ENCODE results near the gene NRARP. TPM values are rescaled to one million over a fixed set of nuclear protein-coding genes. Genes with fewer than 3 reads are reported as not detected.
"Not testable (repeated sequence)": the region's sequence is repeated elsewhere in the genome, so short reads cannot be mapped to it uniquely, and the experiment has no call there.

The NRARP gene
- total RNA-seq, 1 experiment from 2014 or later, result 16.9 TPM

DNA sequence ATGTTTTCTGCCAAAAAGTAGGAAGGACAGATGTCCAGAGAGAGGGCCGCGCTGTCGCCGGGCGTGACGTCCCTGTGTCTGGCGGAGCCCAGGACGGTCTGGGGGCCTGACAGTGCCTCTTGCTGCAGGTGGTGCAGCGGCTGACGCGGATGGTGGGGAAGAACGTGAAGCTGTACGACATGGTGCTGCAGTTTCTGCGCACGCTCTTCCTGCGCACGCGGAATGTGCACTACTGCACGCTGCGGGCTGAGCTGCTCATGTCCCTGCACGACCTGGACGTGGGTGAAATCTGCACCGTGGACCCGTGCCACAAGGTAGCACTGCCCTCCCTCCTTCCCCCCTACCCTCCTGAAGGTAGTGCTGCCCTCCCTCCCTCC lies 39.2 kb downstream of the NRARP start:
- intact Hi-C loops (cut with micrococcal nuclease; ENCODE audit: unreplicated experiment), result no loop called here
- no peaks in the 10 kb centered on the region for H3K9me3 ChIP-seq (ENCODE audit: control insufficient read depth, insufficient read depth, low read depth, low read length)
- H3K36me3 ChIP-seq (ENCODE audit: control insufficient read depth, insufficient read depth, low read length), result 0 out of 2 replicates have a peak, but pooled peaks cover 3% of the 10 kb centered on the region
- ChIA-PET POLR2A (no interaction called here), CTCF (no interaction called here)
- no peak overlapping the region for H3K27ac ChIP-seq (ENCODE audit: low read length)
- no peaks in the 10 kb centered on the region for H3K4me1 ChIP-seq (ENCODE audit: control insufficient read depth, insufficient read depth, low read length)
- BruUV-seq (replicated peaks), result no TSS peak
- in situ Hi-C loops (cut with HindIII; ENCODE audit: low pct_unique_long_range_greater_than_20kb, low sequenced_read_pairs), result no loop called here
- H3K27me3 ChIP-seq (ENCODE audit: control insufficient read depth, insufficient read depth, low read length), result no peaks in the 10 kb centered on the region
- TF ChIP-seq SIN3A (IDR thresholded peaks at IDR 0.05; ENCODE audit: borderline replicate concordance, insufficient read depth, low read depth, low read length), result no peak
- no peak for TF ChIP-seq POLR2AphosphoS5 (IDR thresholded peaks at IDR 0.05; ENCODE audit: low read depth, low read length)
- TF ChIP-seq, protein P1, sequence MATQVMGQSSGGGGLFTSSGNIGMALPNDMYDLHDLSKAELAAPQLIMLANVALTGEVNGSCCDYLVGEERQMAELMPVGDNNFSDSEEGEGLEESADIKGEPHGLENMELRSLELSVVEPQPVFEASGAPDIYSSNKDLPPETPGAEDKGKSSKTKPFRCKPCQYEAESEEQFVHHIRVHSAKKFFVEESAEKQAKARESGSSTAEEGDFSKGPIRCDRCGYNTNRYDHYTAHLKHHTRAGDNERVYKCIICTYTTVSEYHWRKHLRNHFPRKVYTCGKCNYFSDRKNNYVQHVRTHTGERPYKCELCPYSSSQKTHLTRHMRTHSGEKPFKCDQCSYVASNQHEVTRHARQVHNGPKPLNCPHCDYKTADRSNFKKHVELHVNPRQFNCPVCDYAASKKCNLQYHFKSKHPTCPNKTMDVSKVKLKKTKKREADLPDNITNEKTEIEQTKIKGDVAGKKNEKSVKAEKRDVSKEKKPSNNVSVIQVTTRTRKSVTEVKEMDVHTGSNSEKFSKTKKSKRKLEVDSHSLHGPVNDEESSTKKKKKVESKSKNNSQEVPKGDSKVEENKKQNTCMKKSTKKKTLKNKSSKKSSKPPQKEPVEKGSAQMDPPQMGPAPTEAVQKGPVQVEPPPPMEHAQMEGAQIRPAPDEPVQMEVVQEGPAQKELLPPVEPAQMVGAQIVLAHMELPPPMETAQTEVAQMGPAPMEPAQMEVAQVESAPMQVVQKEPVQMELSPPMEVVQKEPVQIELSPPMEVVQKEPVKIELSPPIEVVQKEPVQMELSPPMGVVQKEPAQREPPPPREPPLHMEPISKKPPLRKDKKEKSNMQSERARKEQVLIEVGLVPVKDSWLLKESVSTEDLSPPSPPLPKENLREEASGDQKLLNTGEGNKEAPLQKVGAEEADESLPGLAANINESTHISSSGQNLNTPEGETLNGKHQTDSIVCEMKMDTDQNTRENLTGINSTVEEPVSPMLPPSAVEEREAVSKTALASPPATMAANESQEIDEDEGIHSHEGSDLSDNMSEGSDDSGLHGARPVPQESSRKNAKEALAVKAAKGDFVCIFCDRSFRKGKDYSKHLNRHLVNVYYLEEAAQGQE (IDR thresholded peaks at IDR 0.05; ENCODE audit: insufficient read depth in 1 of 2, low read depth in 2 of 2, low read length in 1 of 2), result no peak
- no peak for TF ChIP-seq TCF7L2 (IDR thresholded peaks at IDR 0.05; ENCODE audit: low read depth, low read length)
- TF ChIP-seq, protein P2, sequence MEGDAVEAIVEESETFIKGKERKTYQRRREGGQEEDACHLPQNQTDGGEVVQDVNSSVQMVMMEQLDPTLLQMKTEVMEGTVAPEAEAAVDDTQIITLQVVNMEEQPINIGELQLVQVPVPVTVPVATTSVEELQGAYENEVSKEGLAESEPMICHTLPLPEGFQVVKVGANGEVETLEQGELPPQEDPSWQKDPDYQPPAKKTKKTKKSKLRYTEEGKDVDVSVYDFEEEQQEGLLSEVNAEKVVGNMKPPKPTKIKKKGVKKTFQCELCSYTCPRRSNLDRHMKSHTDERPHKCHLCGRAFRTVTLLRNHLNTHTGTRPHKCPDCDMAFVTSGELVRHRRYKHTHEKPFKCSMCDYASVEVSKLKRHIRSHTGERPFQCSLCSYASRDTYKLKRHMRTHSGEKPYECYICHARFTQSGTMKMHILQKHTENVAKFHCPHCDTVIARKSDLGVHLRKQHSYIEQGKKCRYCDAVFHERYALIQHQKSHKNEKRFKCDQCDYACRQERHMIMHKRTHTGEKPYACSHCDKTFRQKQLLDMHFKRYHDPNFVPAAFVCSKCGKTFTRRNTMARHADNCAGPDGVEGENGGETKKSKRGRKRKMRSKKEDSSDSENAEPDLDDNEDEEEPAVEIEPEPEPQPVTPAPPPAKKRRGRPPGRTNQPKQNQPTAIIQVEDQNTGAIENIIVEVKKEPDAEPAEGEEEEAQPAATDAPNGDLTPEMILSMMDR (IDR thresholded peaks at IDR 0.05), result no peak
- no peak for ATAC-seq
- no peak for DNase-seq (ENCODE audit: low read depth, low spot score)
- H3K4me3 ChIP-seq (ENCODE audit: low read depth in 2 of 2, low read length in 2 of 2), result no peak overlapping the region

DNA sequence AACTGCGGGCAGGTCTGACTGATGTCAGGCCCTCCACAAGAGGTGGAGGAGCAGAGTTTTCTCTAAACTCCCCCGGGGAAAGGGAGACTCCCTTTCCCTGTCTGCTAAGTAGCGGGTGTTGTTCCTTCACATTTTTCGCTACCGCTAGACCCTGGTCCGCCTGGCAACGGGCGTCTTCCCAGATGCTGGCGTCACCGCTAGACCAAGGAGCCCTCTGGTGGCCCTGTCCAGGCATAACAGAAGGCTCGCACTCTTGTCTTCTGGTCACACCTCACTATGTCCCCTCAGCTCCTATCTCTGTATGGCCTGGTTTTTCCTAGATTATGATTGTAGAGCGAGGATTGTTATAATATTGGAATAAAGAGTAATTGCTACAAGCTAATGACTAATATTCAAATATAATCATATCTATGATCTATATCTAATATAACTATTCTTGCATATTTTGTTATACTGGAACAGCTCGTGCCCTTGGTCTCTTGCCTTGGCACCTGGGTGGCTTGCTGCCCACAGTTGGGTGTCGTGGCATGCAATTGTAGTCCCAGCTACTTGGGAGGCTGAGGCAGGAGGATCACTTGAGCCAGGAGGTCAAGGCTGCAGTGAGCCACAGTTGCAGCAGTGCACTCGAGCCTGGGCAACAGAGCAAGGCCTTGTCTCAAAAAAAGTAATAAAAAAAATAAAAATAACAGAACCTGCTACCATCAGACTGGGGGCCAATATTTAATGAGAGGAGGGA lies 39.7 kb downstream of the NRARP start:
- DNase-seq (ENCODE audit: low read depth, low spot score); intact Hi-C loops (cut with micrococcal nuclease; ENCODE audit: unreplicated experiment); H3K27me3 ChIP-seq (ENCODE audit: control insufficient read depth, insufficient read depth, low read length); H3K27ac ChIP-seq (ENCODE audit: low read length); H3K4me1 ChIP-seq (ENCODE audit: control insufficient read depth, insufficient read depth, low read length); H3K36me3 ChIP-seq (ENCODE audit: control insufficient read depth, insufficient read depth, low read length); in situ Hi-C loops (cut with HindIII; ENCODE audit: low pct_unique_long_range_greater_than_20kb, low sequenced_read_pairs); ATAC-seq; H3K4me3 ChIP-seq (ENCODE audit: low read depth in 2 of 2, low read length in 2 of 2); BruUV-seq (replicated peaks); H3K9me3 ChIP-seq (ENCODE audit: control insufficient read depth, insufficient read depth, low read depth, low read length): not testable (repeated sequence)
- ChIA-PET CTCF (interaction anchor here (1.0 kb wide), 1 partner anchor 26 kb away, joined by 3 read pairs; no protein-coding TSS in a partner anchor), POLR2A (interaction anchor here (0.8 kb wide), 1 partner anchor 22 kb away, joined by 3 read pairs; the partner anchor contains the start of gene TUBB4B)
- TF ChIP-seq, protein P2 (IDR thresholded peaks at IDR 0.05), result peak; percentile 76
